ENCODE data around the gene LTN1.

The LTN1 gene

GRCh38 chr21:28906236-28906635 lies 86.4 kb downstream of the LTN1 start:
- ATAC-seq (replicated peaks): no peak
- Mint-ChIP-seq H3K4me3 (no peak overlapping the region), H3K36me3 (ENCODE audit: insufficient read depth) (no peaks in the 10 kb centered on the region), H3K27ac (no peak overlapping the region), H3K9me3 (no peaks in the 10 kb centered on the region), H3K27me3 (peaks cover 9 to 38% of the 10 kb centered on the region in 2 donors), H3K4me1 (ENCODE audit: low read depth in 2 of 2) (no peaks in the 10 kb centered on the region)
- DNase-seq: no peak

- Mint-ChIP-seq H3K36me3 (ENCODE audit: insufficient read depth) (no peaks in the 10 kb centered on the region), H3K9me3 (no peaks in the 10 kb centered on the region), H3K4me1 (ENCODE audit: low read depth in 2 of 2) (no peaks in the 10 kb centered on the region), H3K4me3 (no peak overlapping the region), H3K27me3 (peaks cover 0 to 32% of the 10 kb centered on the region in 2 donors), H3K27ac (no peak overlapping the region)
- DNase-seq (no peak), ATAC-seq (replicated peaks) (no peak)
Measured at GRCh38 chr21:28904961-28905435, 87.7 kb downstream of the LTN1 start.

GRCh38 chr21:28903448-28903847 lies 89.2 kb downstream of the LTN1 start:
- Mint-ChIP-seq H3K27me3 (peaks cover 0 to 32% of the 10 kb centered on the region in 2 donors), H3K4me3 (no peak overlapping the region), H3K27ac (no peak overlapping the region), H3K4me1 (ENCODE audit: low read depth in 2 of 2) (no peaks in the 10 kb centered on the region), H3K9me3 (no peaks in the 10 kb centered on the region), H3K36me3 (ENCODE audit: insufficient read depth) (no peaks in the 10 kb centered on the region)
- ATAC-seq (replicated peaks) (no peak), DNase-seq (no peak)

GRCh38 chr21:28900481-28900880 lies 92.2 kb downstream of the LTN1 start:
- H3K27me3 Mint-ChIP-seq: peaks cover 4 to 40% of the 10 kb centered on the region in 2 donors
- no peak for ATAC-seq (replicated peaks)
- H3K27ac Mint-ChIP-seq: no peak overlapping the region
- no peak for DNase-seq
- no peaks in the 10 kb centered on the region for H3K9me3 Mint-ChIP-seq
- H3K36me3 Mint-ChIP-seq (ENCODE audit: insufficient read depth): no peaks in the 10 kb centered on the region
- H3K4me3 Mint-ChIP-seq: no peak overlapping the region
- H3K4me1 Mint-ChIP-seq (ENCODE audit: low read depth in 2 of 2): no peaks in the 10 kb centered on the region

- ATAC-seq (replicated peaks): no peak
- no peaks in the 10 kb centered on the region for H3K4me1 Mint-ChIP-seq (ENCODE audit: low read depth in 2 of 2)
- no peaks in the 10 kb centered on the region for H3K36me3 Mint-ChIP-seq (ENCODE audit: insufficient read depth)
- peaks cover 4 to 40% of the 10 kb centered on the region in 2 donors for H3K27me3 Mint-ChIP-seq
- H3K9me3 Mint-ChIP-seq: no peaks in the 10 kb centered on the region
- no peak overlapping the region for H3K4me3 Mint-ChIP-seq
- no peak overlapping the region for H3K27ac Mint-ChIP-seq
- no peak for DNase-seq
Measured at GRCh38 chr21:28899744-28900143, 92.9 kb downstream of the LTN1 start.

GRCh38 chr21:28899220-28899619 lies 93.5 kb downstream of the LTN1 start:
- H3K4me1 Mint-ChIP-seq (ENCODE audit: low read depth in 2 of 2): no peaks in the 10 kb centered on the region
- peaks cover 4 to 40% of the 10 kb centered on the region in 2 donors for H3K27me3 Mint-ChIP-seq
- ATAC-seq (replicated peaks) (no peak), DNase-seq (no peak)
- no peaks in the 10 kb centered on the region for H3K9me3 Mint-ChIP-seq
- no peak overlapping the region for H3K27ac Mint-ChIP-seq
- no peaks in the 10 kb centered on the region for H3K36me3 Mint-ChIP-seq (ENCODE audit: insufficient read depth)
- H3K4me3 Mint-ChIP-seq: no peak overlapping the region

GRCh38 chr21:28893687-28894086 lies 99.0 kb downstream of the LTN1 start:
- Mint-ChIP-seq H3K4me3 (no peak overlapping the region), H3K27ac (no peak overlapping the region), H3K9me3 (no peaks in the 10 kb centered on the region), H3K27me3 (peaks cover 16 to 31% of the 10 kb centered on the region in 2 donors), H3K4me1 (ENCODE audit: low read depth in 2 of 2) (no peaks in the 10 kb centered on the region), H3K36me3 (ENCODE audit: insufficient read depth) (no peaks in the 10 kb centered on the region)
- no peak for ATAC-seq (replicated peaks)
- no peak for DNase-seq

GRCh38 chr21:28892199-28893111 lies 100.2 kb downstream of the LTN1 start:
- Mint-ChIP-seq H3K4me3 (no peak overlapping the region), H3K27me3 (peaks cover 16 to 31% of the 10 kb centered on the region in 2 donors), H3K27ac (no peak overlapping the region), H3K36me3 (ENCODE audit: insufficient read depth) (no peaks in the 10 kb centered on the region), H3K4me1 (ENCODE audit: low read depth in 2 of 2) (no peaks in the 10 kb centered on the region), H3K9me3 (no peaks in the 10 kb centered on the region)
- no peak for DNase-seq
- ATAC-seq (replicated peaks): no peak

GRCh38 chr21:28885853-28886177 lies 106.9 kb downstream of the LTN1 start:
- peaks cover 8 to 18% of the 10 kb centered on the region in 2 donors for H3K27me3 Mint-ChIP-seq
- H3K4me3 Mint-ChIP-seq: peak overlapping the region; percentile 88 to 90
- no peak for DNase-seq
- H3K4me1 Mint-ChIP-seq (ENCODE audit: low read depth in 2 of 2): peaks cover 14 to 18% of the 10 kb centered on the region in 2 donors
- no peak for ATAC-seq (replicated peaks)
- no peaks in the 10 kb centered on the region for H3K9me3 Mint-ChIP-seq
- H3K27ac Mint-ChIP-seq: peak overlapping the region; percentile 97
- peaks cover 22% of the 10 kb centered on the region for H3K36me3 Mint-ChIP-seq (ENCODE audit: insufficient read depth)

GRCh38 chr21:28884976-28885852 lies 107.5 kb downstream of the LTN1 start:
- peak; percentile 92 for ATAC-seq (replicated peaks)
- H3K4me3 Mint-ChIP-seq: peak overlapping the region; percentile 88 to 90
- peaks cover 14 to 18% of the 10 kb centered on the region in 2 donors for H3K4me1 Mint-ChIP-seq (ENCODE audit: low read depth in 2 of 2)
- peaks cover 3 to 12% of the 10 kb centered on the region in 2 donors for H3K27me3 Mint-ChIP-seq
- no peaks in the 10 kb centered on the region for H3K9me3 Mint-ChIP-seq
- H3K36me3 Mint-ChIP-seq (ENCODE audit: insufficient read depth): peaks cover 26% of the 10 kb centered on the region
- peak; percentile 90 to 91 (median 91) for DNase-seq
- H3K27ac Mint-ChIP-seq: peak overlapping the region; percentile 97

GRCh38 chr21:28884481-28884880 lies 108.2 kb downstream of the LTN1 start:
- Mint-ChIP-seq H3K4me1 (ENCODE audit: low read depth in 2 of 2) (peaks cover 14 to 18% of the 10 kb centered on the region in 2 donors), H3K36me3 (ENCODE audit: insufficient read depth) (peaks cover 26% of the 10 kb centered on the region), H3K9me3 (no peaks in the 10 kb centered on the region), H3K27ac (peak overlapping the region; percentile 97), H3K27me3 (peaks cover 0 to 4% of the 10 kb centered on the region in 2 donors), H3K4me3 (peak overlapping the region; percentile 88 to 90)
- no peak for DNase-seq
- peak; percentile 18 for ATAC-seq (replicated peaks)

GRCh38 chr21:28883931-28884330 lies 108.7 kb downstream of the LTN1 start:
- ATAC-seq (replicated peaks) (no peak), DNase-seq (no peak)
- Mint-ChIP-seq H3K36me3 (ENCODE audit: insufficient read depth) (peaks cover 26% of the 10 kb centered on the region), H3K9me3 (no peaks in the 10 kb centered on the region), H3K27me3 (no peaks in the 10 kb centered on the region), H3K27ac (peak overlapping the region; percentile 84 to 97), H3K4me1 (ENCODE audit: low read depth in 2 of 2) (peaks cover 14 to 18% of the 10 kb centered on the region in 2 donors), H3K4me3 (peak overlapping the region; percentile 88 to 90)

- DNase-seq (no peak), ATAC-seq (replicated peaks) (no peak)
- Mint-ChIP-seq H3K27ac (no peak overlapping the region), H3K27me3 (no peaks in the 10 kb centered on the region), H3K4me3 (no peak overlapping the region), H3K36me3 (ENCODE audit: insufficient read depth) (peaks cover 26% of the 10 kb centered on the region), H3K9me3 (no peaks in the 10 kb centered on the region), H3K4me1 (ENCODE audit: low read depth in 2 of 2) (peaks cover 14 to 20% of the 10 kb centered on the region in 2 donors)
Measured at GRCh38 chr21:28882345-28882744, 110.3 kb downstream of the LTN1 start.

Data from effector memory CD8-positive, alpha-beta T cell (primary cell).